Memory B cell (primary cell): ENCODE data around the gene RGMA.
A peak's percentile ranks its signal among the peaks of the same experiment; 100 is the strongest.

Source experiments
- ATAC-seq: fragments of 150-1000 bp; cut with Tn5 transposase; 2 replicates; pipeline ENCODE4 v1.10.0; 2021; ENCODE audit warnings: low read depth, mild to moderate bottlenecking, moderate library complexity
- DNase-seq, 2 donors: peaks; one replicate each; pipeline ENCODE4 v3.0.0; 2022; ENCODE audit warnings: low spot score in 2 of 2
- H3K27ac Mint-ChIP-seq: one replicate; pipeline ENCODE4 v1.8.0; 2022; ENCODE audit warnings: mild to moderate bottlenecking, moderate library complexity, mixed read lengths
- H3K27me3 Mint-ChIP-seq: one replicate; pipeline ENCODE4 v1.8.0; 2022; ENCODE audit warnings: mixed read lengths
- H3K36me3 Mint-ChIP-seq: one replicate; pipeline ENCODE4 v1.8.0; 2022; ENCODE audit warnings: mild to moderate bottlenecking, mixed read lengths
- H3K4me1 Mint-ChIP-seq: one replicate; pipeline ENCODE4 v1.8.0; 2022; ENCODE audit warnings: mixed read lengths
- H3K4me3 Mint-ChIP-seq: one replicate; pipeline ENCODE4 v1.8.0; 2022; ENCODE audit warnings: mild to moderate bottlenecking, moderate library complexity, mixed read lengths
- H3K9me3 Mint-ChIP-seq: one replicate; pipeline ENCODE4 v1.8.0; 2022; ENCODE audit warnings: mixed read lengths

RGMA gene

GRCh38 chr15:93110502-93111040 lies 21.6 kb upstream of the RGMA start:
- no peak overlapping the region for H3K4me3 Mint-ChIP-seq
- no peaks in the 10 kb centered on the region for H3K4me1 Mint-ChIP-seq
- no peaks in the 10 kb centered on the region for H3K36me3 Mint-ChIP-seq
- DNase-seq (no peak), ATAC-seq (no peak)
- H3K9me3 Mint-ChIP-seq, result peaks cover 1% of the 10 kb centered on the region
- H3K27ac Mint-ChIP-seq, result no peak overlapping the region
- peaks cover 20% of the 10 kb centered on the region for H3K27me3 Mint-ChIP-seq

- no peak for ATAC-seq
- no peaks in the 10 kb centered on the region for H3K36me3 Mint-ChIP-seq
- H3K4me1 Mint-ChIP-seq, result no peaks in the 10 kb centered on the region
- H3K9me3 Mint-ChIP-seq, result peaks cover 1% of the 10 kb centered on the region
- H3K27ac Mint-ChIP-seq, result no peak overlapping the region
- H3K27me3 Mint-ChIP-seq, result peaks cover 20% of the 10 kb centered on the region
- H3K4me3 Mint-ChIP-seq, result no peak overlapping the region
- DNase-seq, result no peak
These were observed 20.5 kb upstream of the RGMA start for GRCh38 chr15:93109336-93110102.

- DNase-seq (no peak), ATAC-seq (no peak)
- Mint-ChIP-seq H3K4me3 (no peak overlapping the region), H3K4me1 (no peaks in the 10 kb centered on the region), H3K27ac (no peak overlapping the region), H3K36me3 (no peaks in the 10 kb centered on the region), H3K9me3 (no peaks in the 10 kb centered on the region), H3K27me3 (peaks cover 18% of the 10 kb centered on the region)
These were observed 18.6 kb upstream of the RGMA start for GRCh38 chr15:93107646-93108045.

DNA sequence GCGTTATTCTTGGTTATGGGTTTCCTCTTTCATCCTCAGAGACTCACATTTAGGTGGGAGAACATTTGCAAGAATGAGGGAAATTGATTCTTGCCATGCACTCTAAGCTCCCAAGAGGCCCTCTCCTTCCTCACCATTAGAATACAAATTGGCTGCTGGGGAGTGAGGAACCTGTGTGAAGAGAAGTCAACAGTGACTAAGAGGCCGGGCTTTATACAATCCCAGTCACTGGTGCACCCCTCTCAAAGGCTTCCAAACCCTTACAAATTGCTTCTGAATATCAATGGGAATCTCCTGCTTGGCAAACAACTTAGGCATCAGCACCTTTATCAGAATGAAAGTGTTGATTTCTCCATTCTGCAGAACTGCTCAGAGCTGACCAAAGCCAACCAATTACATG lies 16.5 kb upstream of the RGMA start:
- peaks cover 10% of the 10 kb centered on the region for H3K27me3 Mint-ChIP-seq
- H3K4me3 Mint-ChIP-seq, result no peak overlapping the region
- no peaks in the 10 kb centered on the region for H3K9me3 Mint-ChIP-seq
- H3K36me3 Mint-ChIP-seq, result no peaks in the 10 kb centered on the region
- H3K27ac Mint-ChIP-seq, result no peak overlapping the region
- DNase-seq (no peak), ATAC-seq (no peak)
- H3K4me1 Mint-ChIP-seq, result no peaks in the 10 kb centered on the region

DNA sequence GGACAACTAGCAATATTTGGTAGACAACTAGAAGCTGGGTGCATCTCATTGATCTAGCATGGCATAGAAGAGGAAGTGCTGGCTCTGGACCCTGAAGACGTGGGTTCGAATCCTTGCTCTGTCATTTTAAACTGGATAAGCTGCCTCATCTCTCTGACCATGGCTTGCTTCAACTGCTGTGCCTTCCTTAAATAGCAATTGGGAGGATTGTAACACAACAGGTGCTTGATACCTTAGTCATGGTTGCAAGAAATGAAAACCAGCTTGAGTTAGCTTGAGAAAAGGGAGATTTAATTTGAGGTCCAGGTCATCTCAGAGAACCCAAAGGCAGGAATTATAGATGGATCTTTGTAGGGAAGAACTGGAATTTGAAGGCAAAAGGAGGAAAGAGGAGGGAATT lies 14.8 kb upstream of the RGMA start:
- H3K27ac Mint-ChIP-seq, result no peak overlapping the region
- H3K4me3 Mint-ChIP-seq, result no peak overlapping the region
- DNase-seq (no peak), ATAC-seq (no peak)
- no peaks in the 10 kb centered on the region for H3K36me3 Mint-ChIP-seq
- H3K27me3 Mint-ChIP-seq, result peaks cover 10% of the 10 kb centered on the region
- H3K4me1 Mint-ChIP-seq, result no peaks in the 10 kb centered on the region
- H3K9me3 Mint-ChIP-seq, result no peaks in the 10 kb centered on the region

DNA sequence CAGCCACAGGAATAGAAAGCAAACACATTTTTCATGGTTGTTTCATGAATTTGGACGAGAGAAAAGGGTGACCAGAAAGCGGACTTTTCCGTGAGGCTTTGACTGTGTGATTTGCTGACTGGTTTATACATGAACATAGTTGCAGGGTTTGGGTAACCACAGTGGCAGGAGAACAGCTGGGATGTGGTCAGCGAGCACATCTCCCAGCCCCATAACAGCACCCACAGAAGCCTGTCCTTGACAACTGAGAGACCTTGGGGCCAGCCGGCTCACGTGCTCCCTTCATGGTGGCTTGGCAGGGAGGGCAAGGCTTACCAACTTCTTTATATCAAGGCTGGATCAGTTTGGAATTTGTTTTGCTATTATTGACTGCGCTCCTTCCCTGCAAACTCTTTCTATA lies 13.2 kb upstream of the RGMA start:
- no peak overlapping the region for H3K4me3 Mint-ChIP-seq
- DNase-seq (no peak), ATAC-seq (no peak)

DNA sequence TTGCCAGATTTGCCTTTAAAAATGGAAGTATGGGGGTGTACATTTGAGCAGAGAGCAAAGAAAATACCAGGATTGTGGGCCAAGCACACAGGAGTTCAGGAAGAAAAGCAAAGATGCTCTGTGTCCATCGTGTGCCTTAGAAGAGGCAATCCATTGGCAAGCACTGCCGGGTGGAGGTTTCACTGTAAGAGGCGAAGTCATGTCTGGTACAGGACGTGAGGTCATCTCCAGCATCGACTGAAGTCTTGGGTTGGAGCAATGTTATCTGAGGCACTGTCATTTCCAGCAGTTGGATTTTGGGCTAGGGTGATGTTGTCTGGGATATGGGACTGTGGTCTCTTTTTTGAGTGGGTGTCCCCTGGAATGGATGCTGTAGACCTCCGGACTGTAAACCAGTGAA lies 4.8 kb upstream of the RGMA start:
- Mint-ChIP-seq H3K9me3 (no peaks in the 10 kb centered on the region), H3K4me1 (peaks cover 2% of the 10 kb centered on the region), H3K36me3 (no peaks in the 10 kb centered on the region), H3K27me3 (peaks cover 9% of the 10 kb centered on the region), H3K27ac (no peak overlapping the region), H3K4me3 (no peak overlapping the region)
- ATAC-seq, result no peak
- DNase-seq, result no peak

More for the DNA sequence above, 13.2 kb upstream of the RGMA start:
- Mint-ChIP-seq H3K27ac (no peak overlapping the region), H3K27me3 (peaks cover 3% of the 10 kb centered on the region), H3K4me1 (no peaks in the 10 kb centered on the region), H3K36me3 (no peaks in the 10 kb centered on the region), H3K9me3 (no peaks in the 10 kb centered on the region)

DNA sequence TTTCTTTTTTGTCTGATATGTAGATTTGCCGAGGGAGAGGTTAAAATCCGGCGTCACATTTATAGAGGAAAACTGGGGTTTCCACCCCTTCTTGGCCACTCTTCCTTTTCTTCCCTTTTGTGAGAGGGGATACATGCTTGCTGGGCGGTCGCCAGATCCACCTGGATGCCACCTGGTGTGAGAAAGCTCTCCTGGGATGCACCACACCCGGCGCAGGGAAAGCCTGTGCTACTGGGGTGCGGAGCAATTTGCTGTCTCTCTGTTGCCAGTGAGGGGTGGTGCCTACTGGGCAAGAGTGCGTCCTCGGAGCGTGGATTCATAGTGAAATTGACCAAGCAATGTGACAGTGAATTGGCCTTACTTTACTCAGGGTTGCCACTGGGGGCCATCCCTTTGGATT lies 2.5 kb upstream of the RGMA start:
- peaks cover 23% of the 10 kb centered on the region for H3K27me3 Mint-ChIP-seq
- H3K4me1 Mint-ChIP-seq, result peaks cover 10% of the 10 kb centered on the region
- H3K36me3 Mint-ChIP-seq, result no peaks in the 10 kb centered on the region
- DNase-seq, result no peak
- ATAC-seq, result no peak
- H3K9me3 Mint-ChIP-seq, result no peaks in the 10 kb centered on the region
- no peak overlapping the region for H3K27ac Mint-ChIP-seq
- no peak overlapping the region for H3K4me3 Mint-ChIP-seq

GRCh38 chr15:93089727-93090305 lies 805 bp upstream of the RGMA start:
- Mint-ChIP-seq H3K27me3 (peaks cover 29% of the 10 kb centered on the region), H3K9me3 (no peaks in the 10 kb centered on the region), H3K36me3 (no peaks in the 10 kb centered on the region), H3K27ac (no peak overlapping the region), H3K4me3 (peak overlapping the region; percentile 55), H3K4me1 (peaks cover 10% of the 10 kb centered on the region)
- no peak for DNase-seq
- ATAC-seq, result no peak

- ATAC-seq (peak; percentile 15), DNase-seq (no peak)
- Mint-ChIP-seq H3K4me3 (peak overlapping the region; percentile 72), H3K4me1 (peaks cover 10% of the 10 kb centered on the region), H3K27me3 (peaks cover 29% of the 10 kb centered on the region), H3K27ac (no peak overlapping the region), H3K9me3 (no peaks in the 10 kb centered on the region), H3K36me3 (no peaks in the 10 kb centered on the region)
These were observed 621 bp downstream of the RGMA start for GRCh38 chr15:93088200-93088980.

DNA sequence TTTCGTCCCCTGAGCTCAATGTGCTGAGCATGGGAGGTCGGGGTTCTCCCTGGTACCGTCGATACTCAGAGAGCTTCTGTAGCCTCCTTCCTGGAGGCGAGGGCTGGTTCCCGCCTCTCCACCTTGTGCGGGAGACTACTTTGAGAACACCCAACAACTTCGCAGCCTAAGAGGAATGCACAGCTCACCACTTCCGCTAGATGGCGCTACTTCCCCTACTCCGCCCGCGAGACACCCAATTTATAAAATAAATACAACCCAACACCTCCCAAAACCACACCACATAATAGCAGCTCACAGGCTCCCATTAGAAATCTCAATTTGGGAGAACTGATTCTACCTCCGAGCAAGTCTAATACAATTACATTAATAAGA lies 1.2 kb downstream of the RGMA start:
- Mint-ChIP-seq H3K4me1 (peaks cover 10% of the 10 kb centered on the region), H3K27ac (no peak overlapping the region), H3K9me3 (no peaks in the 10 kb centered on the region), H3K4me3 (peak overlapping the region; percentile 72), H3K27me3 (peaks cover 29% of the 10 kb centered on the region), H3K36me3 (no peaks in the 10 kb centered on the region)
- ATAC-seq (peak; percentile 41), DNase-seq (peak in 1 of 2 donors; percentile 18)

GRCh38 chr15:93086791-93087190 lies 2.2 kb downstream of the RGMA start:
- Mint-ChIP-seq H3K4me1 (peaks cover 10% of the 10 kb centered on the region), H3K27ac (no peak overlapping the region), H3K9me3 (no peaks in the 10 kb centered on the region), H3K27me3 (peaks cover 32% of the 10 kb centered on the region), H3K36me3 (no peaks in the 10 kb centered on the region), H3K4me3 (no peak overlapping the region)
- ATAC-seq, result no peak
- no peak for DNase-seq

DNA sequence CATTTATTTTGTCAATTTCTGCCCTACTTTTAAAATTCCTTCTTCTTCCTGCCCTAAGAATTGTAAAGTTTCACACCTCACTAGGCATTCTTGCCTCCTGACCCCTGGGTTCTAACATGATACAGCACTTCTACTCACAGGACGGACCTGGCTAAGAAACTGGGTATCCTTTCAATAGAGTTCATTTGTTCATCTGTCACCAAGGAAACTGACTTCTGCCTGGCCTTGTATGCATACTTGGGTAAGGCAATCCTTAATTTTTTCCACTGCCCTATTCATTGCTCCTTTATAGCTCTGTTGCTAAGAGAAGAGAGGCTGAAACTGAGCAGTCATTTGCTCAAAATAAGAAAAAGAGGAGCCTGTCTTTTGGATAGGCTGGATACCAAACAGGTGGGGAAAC lies 3.3 kb downstream of the RGMA start:
- no peak for ATAC-seq
- no peak for DNase-seq
- no peak overlapping the region for H3K27ac Mint-ChIP-seq
- no peaks in the 10 kb centered on the region for H3K9me3 Mint-ChIP-seq
- H3K4me1 Mint-ChIP-seq, result peaks cover 10% of the 10 kb centered on the region
- H3K36me3 Mint-ChIP-seq, result no peaks in the 10 kb centered on the region
- H3K4me3 Mint-ChIP-seq, result no peak overlapping the region
- peaks cover 32% of the 10 kb centered on the region for H3K27me3 Mint-ChIP-seq

DNA sequence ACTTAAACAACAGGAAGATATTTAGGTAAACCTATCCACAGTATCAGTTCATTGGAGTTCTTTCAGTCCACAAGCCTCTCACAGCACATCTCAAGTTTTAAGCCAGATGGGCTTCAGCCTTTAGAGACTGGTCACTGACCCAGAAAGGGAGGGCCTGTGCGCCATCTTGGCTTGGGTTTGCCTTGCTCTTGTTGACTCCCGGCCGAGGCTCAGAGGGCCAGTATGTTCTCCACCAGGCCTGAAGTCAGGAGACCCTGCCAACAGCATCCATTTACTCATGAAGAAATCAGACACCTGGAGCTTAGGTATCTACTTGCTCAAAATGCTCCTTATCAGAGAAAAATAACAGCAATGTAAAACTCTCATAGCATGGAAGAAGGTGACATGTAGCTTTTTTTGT lies 6.2 kb downstream of the RGMA start:
- H3K36me3 Mint-ChIP-seq, result no peaks in the 10 kb centered on the region
- no peaks in the 10 kb centered on the region for H3K9me3 Mint-ChIP-seq
- H3K27me3 Mint-ChIP-seq, result peaks cover 24% of the 10 kb centered on the region
- DNase-seq (no peak), ATAC-seq (no peak)
- H3K27ac Mint-ChIP-seq, result no peak overlapping the region
- H3K4me3 Mint-ChIP-seq, result no peak overlapping the region
- H3K4me1 Mint-ChIP-seq, result peaks cover 4% of the 10 kb centered on the region
